Measurements from ENCODE around the gene KANSL2. TPM values are rescaled to one million over a fixed set of nuclear protein-coding genes. Genes with fewer than 3 reads are reported as not detected.

Gene KANSL2
- total and polyA plus RNA-seq, 2 experiments from 2014 or later, result 29.3 to 92.5 TPM

DNA sequence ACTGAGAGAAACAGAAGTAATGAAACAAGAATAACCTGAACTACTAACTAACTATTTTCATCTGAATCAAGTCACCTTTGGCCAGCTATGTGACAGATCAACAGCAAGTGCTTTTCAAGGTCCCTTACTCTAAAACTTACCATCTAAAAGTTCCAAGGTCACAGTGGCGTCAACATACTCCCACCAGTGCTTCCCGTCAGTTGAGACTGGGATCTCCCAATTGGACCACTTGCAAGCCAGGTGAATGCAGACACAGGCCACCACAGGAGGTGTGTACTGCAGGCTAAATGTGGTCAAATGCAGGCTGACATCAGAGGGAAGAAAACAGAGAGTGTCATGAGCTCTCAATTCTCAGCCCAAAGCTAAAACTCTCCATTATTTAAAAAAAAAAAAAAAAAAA, 13.8 kb upstream of the KANSL2 start:
- no peaks in the 10 kb centered on the region for H3K4me1 ChIP-seq (ENCODE audit: insufficient read depth)
- TF ChIP-seq, protein P1, sequence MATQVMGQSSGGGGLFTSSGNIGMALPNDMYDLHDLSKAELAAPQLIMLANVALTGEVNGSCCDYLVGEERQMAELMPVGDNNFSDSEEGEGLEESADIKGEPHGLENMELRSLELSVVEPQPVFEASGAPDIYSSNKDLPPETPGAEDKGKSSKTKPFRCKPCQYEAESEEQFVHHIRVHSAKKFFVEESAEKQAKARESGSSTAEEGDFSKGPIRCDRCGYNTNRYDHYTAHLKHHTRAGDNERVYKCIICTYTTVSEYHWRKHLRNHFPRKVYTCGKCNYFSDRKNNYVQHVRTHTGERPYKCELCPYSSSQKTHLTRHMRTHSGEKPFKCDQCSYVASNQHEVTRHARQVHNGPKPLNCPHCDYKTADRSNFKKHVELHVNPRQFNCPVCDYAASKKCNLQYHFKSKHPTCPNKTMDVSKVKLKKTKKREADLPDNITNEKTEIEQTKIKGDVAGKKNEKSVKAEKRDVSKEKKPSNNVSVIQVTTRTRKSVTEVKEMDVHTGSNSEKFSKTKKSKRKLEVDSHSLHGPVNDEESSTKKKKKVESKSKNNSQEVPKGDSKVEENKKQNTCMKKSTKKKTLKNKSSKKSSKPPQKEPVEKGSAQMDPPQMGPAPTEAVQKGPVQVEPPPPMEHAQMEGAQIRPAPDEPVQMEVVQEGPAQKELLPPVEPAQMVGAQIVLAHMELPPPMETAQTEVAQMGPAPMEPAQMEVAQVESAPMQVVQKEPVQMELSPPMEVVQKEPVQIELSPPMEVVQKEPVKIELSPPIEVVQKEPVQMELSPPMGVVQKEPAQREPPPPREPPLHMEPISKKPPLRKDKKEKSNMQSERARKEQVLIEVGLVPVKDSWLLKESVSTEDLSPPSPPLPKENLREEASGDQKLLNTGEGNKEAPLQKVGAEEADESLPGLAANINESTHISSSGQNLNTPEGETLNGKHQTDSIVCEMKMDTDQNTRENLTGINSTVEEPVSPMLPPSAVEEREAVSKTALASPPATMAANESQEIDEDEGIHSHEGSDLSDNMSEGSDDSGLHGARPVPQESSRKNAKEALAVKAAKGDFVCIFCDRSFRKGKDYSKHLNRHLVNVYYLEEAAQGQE (IDR thresholded peaks at IDR 0.05; ENCODE audit: unreplicated experiment), result no peak
- TF ChIP-seq NANOG (IDR thresholded peaks at IDR 0.05; ENCODE audit: borderline replicate concordance) (no peak), EZH2 (IDR thresholded peaks at IDR 0.05; ENCODE audit: low read depth, unreplicated experiment) (no peak), ZNF331 (CRISPR knock-in tag; IDR thresholded peaks at IDR 0.05; ENCODE audit: low read depth) (no peak), CREB1 (CRISPR knock-in tag; IDR thresholded peaks at IDR 0.05; ENCODE audit: low read depth) (no peak), JUNB (IDR thresholded peaks at IDR 0.05; ENCODE audit: unreplicated experiment) (no peak), EZH2phosphoT487 (IDR thresholded peaks at IDR 0.05; ENCODE audit: unreplicated experiment) (no peak), POLR2AphosphoS5 (IDR thresholded peaks at IDR 0.05; ENCODE audit: low read depth) (no peak), STAT1 (IDR thresholded peaks at IDR 0.05; ENCODE audit: unreplicated experiment) (no peak), ZNF114 (CRISPR knock-in tag; IDR thresholded peaks at IDR 0.05) (no peak)
- TF ChIP-seq, protein P2, sequence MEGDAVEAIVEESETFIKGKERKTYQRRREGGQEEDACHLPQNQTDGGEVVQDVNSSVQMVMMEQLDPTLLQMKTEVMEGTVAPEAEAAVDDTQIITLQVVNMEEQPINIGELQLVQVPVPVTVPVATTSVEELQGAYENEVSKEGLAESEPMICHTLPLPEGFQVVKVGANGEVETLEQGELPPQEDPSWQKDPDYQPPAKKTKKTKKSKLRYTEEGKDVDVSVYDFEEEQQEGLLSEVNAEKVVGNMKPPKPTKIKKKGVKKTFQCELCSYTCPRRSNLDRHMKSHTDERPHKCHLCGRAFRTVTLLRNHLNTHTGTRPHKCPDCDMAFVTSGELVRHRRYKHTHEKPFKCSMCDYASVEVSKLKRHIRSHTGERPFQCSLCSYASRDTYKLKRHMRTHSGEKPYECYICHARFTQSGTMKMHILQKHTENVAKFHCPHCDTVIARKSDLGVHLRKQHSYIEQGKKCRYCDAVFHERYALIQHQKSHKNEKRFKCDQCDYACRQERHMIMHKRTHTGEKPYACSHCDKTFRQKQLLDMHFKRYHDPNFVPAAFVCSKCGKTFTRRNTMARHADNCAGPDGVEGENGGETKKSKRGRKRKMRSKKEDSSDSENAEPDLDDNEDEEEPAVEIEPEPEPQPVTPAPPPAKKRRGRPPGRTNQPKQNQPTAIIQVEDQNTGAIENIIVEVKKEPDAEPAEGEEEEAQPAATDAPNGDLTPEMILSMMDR (conservative IDR thresholded peaks at IDR 0.05; ENCODE audit: low read depth in 2 of 2), result no peak
- TF ChIP-seq, protein P3, sequence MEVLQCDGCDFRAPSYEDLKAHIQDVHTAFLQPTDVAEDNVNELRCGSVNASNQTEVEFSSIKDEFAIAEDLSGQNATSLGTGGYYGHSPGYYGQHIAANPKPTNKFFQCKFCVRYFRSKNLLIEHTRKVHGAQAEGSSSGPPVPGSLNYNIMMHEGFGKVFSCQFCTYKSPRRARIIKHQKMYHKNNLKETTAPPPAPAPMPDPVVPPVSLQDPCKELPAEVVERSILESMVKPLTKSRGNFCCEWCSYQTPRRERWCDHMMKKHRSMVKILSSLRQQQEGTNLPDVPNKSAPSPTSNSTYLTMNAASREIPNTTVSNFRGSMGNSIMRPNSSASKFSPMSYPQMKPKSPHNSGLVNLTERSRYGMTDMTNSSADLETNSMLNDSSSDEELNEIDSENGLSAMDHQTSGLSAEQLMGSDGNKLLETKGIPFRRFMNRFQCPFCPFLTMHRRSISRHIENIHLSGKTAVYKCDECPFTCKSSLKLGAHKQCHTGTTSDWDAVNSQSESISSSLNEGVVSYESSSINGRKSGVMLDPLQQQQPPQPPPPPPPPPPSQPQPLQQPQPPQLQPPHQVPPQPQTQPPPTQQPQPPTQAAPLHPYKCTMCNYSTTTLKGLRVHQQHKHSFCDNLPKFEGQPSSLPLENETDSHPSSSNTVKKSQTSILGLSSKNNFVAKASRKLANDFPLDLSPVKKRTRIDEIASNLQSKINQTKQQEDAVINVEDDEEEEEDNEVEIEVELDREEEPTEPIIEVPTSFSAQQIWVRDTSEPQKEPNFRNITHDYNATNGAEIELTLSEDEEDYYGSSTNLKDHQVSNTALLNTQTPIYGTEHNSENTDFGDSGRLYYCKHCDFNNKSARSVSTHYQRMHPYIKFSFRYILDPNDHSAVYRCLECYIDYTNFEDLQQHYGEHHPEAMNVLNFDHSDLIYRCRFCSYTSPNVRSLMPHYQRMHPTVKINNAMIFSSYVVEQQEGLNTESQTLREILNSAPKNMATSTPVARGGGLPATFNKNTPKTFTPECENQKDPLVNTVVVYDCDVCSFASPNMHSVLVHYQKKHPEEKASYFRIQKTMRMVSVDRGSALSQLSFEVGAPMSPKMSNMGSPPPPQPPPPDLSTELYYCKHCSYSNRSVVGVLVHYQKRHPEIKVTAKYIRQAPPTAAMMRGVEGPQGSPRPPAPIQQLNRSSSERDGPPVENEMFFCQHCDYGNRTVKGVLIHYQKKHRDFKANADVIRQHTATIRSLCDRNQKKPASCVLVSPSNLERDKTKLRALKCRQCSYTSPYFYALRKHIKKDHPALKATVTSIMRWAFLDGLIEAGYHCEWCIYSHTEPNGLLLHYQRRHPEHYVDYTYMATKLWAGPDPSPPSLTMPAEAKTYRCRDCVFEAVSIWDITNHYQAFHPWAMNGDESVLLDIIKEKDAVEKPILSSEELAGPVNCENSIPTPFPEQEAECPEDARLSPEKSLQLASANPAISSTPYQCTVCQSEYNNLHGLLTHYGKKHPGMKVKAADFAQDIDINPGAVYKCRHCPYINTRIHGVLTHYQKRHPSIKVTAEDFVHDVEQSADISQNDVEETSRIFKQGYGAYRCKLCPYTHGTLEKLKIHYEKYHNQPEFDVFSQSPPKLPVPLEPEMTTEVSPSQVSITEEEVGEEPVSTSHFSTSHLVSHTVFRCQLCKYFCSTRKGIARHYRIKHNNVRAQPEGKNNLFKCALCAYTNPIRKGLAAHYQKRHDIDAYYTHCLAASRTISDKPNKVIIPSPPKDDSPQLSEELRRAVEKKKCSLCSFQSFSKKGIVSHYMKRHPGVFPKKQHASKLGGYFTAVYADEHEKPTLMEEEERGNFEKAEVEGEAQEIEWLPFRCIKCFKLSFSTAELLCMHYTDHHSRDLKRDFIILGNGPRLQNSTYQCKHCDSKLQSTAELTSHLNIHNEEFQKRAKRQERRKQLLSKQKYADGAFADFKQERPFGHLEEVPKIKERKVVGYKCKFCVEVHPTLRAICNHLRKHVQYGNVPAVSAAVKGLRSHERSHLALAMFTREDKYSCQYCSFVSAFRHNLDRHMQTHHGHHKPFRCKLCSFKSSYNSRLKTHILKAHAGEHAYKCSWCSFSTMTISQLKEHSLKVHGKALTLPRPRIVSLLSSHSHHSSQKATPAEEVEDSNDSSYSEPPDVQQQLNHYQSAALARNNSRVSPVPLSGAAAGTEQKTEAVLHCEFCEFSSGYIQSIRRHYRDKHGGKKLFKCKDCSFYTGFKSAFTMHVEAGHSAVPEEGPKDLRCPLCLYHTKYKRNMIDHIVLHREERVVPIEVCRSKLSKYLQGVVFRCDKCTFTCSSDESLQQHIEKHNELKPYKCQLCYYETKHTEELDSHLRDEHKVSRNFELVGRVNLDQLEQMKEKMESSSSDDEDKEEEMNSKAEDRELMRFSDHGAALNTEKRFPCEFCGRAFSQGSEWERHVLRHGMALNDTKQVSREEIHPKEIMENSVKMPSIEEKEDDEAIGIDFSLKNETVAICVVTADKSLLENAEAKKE (CRISPR knock-in tag; IDR thresholded peaks at IDR 0.05), result no peak
- TF ChIP-seq, protein P4, sequence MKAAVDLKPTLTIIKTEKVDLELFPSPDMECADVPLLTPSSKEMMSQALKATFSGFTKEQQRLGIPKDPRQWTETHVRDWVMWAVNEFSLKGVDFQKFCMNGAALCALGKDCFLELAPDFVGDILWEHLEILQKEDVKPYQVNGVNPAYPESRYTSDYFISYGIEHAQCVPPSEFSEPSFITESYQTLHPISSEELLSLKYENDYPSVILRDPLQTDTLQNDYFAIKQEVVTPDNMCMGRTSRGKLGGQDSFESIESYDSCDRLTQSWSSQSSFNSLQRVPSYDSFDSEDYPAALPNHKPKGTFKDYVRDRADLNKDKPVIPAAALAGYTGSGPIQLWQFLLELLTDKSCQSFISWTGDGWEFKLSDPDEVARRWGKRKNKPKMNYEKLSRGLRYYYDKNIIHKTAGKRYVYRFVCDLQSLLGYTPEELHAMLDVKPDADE (IDR thresholded peaks at IDR 0.05), result no peak
- H3K4me3 Mint-ChIP-seq, result no peak overlapping the region
- DNase-seq (ENCODE audit: low spot score) (no peak), ATAC-seq (no peak)
- H3K27ac Mint-ChIP-seq, result no peak overlapping the region
- peaks cover 36% of the 10 kb centered on the region for H3K79me2 ChIP-seq (replicated peaks; ENCODE audit: insufficient read depth)
- H3K9me2 ChIP-seq (ENCODE audit: insufficient read depth), result no peaks in the 10 kb centered on the region
- no peak overlapping the region for H3K4me2 ChIP-seq
- peaks cover 5% of the 10 kb centered on the region; the same call in 1 of the 2 replicates for H4K20me1 ChIP-seq (replicated peaks; ENCODE audit: insufficient read depth)
- peaks cover 83% of the 10 kb centered on the region for H3K36me3 Mint-ChIP-seq (ENCODE audit: low read depth)
- peaks cover 2% of the 10 kb centered on the region for H3K27me3 Mint-ChIP-seq (ENCODE audit: insufficient read depth, low read depth, poor library complexity)
- no peaks in the 10 kb centered on the region for H3K9me3 Mint-ChIP-seq
- H3K27me3 ChIP-seq (ENCODE audit: insufficient read depth), result no peaks in the 10 kb centered on the region
- no peaks in the 10 kb centered on the region for H3F3A ChIP-seq (replicated peaks; ENCODE audit: low read depth)
- no peaks in the 10 kb centered on the region for H3K4me1 Mint-ChIP-seq
- H3K36me3 ChIP-seq (ENCODE audit: insufficient read depth), result peaks cover 56% of the 10 kb centered on the region
- H2AFZ ChIP-seq, result no peak overlapping the region
- no peak overlapping the region for H3K4me3 ChIP-seq
- no peak overlapping the region for H3K27ac ChIP-seq (ENCODE audit: low read depth)
